SJSA1 (cell line): ENCODE measurements around the gene GLDC. TPM values are rescaled to one million over a fixed set of nuclear protein-coding genes. Genes with fewer than 3 reads are reported as not detected.

Source experiments
- DNase-seq, 2 experiments: peaks; one replicate each; pipeline ENCODE4 v3.0.0-alpha.2; 2015 to 2020; ENCODE audit warnings: low spot score in 2 of 2, low read depth in 1 of 2
- H3K27ac ChIP-seq: fragments of 250-450 bp; sonication (Bioruptor Pico); 2 replicates; pipeline ENCODE4 v1.5.1; 2020; ENCODE audit warnings: mild to moderate bottlenecking, moderate library complexity
- H3K27me3 ChIP-seq: fragments of 250-450 bp; sonication (Bioruptor Pico); replicated peaks from 2 replicates; pipeline ENCODE4 v1.5.1; 2020; ENCODE audit warnings: mild to moderate bottlenecking, moderate library complexity
- H3K36me3 ChIP-seq: fragments of 250-450 bp; sonication (Bioruptor Pico); 2 replicates; pipeline ENCODE4 v1.5.1; 2020; ENCODE audit warnings: mild to moderate bottlenecking
- H3K4me1 ChIP-seq: fragments of 250-450 bp; sonication (Bioruptor Pico); replicated peaks from 2 replicates; pipeline ENCODE4 v1.6.1; 2021; ENCODE audit warnings: mild to moderate bottlenecking
- H3K4me3 ChIP-seq: fragments of 250-450 bp; sonication (Bioruptor Pico); 2 replicates; pipeline ENCODE4 v1.5.1; 2020; ENCODE audit warnings: mild to moderate bottlenecking
- H3K9me3 ChIP-seq: fragments of 250-450 bp; sonication (Bioruptor Pico); replicated peaks from 2 replicates; pipeline ENCODE4 v1.5.1; 2020; ENCODE audit warnings: mild to moderate bottlenecking
- total RNA-seq: library from RNA; depleted of rRNA; stranded (reverse); fragments of >200 nt; shearing (Covaris generic); gene quantifications from 2 replicates; pipeline ENCODE4 v1.2.3, GENCODE V29; 2014

Gene GLDC
- total RNA-seq, 1 experiment from 2014 or later = 0.18 TPM

GRCh38 chr9:6590772-6591384 lies 54.7 kb downstream of the GLDC start:
- H3K36me3 ChIP-seq = no peaks in the 10 kb centered on the region
- H3K27me3 ChIP-seq = no peaks in the 10 kb centered on the region
- no peaks in the 10 kb centered on the region for H3K9me3 ChIP-seq
- no peak for DNase-seq
- no peak overlapping the region for H3K27ac ChIP-seq
- H3K4me1 ChIP-seq = no peaks in the 10 kb centered on the region
- H3K4me3 ChIP-seq = no peak overlapping the region

GRCh38 chr9:6590334-6590733 lies 55.2 kb downstream of the GLDC start:
- H3K4me3 ChIP-seq = no peak overlapping the region
- H3K4me1 ChIP-seq = no peaks in the 10 kb centered on the region
- H3K27me3 ChIP-seq = no peaks in the 10 kb centered on the region
- H3K9me3 ChIP-seq = no peaks in the 10 kb centered on the region
- no peak overlapping the region for H3K27ac ChIP-seq
- no peak for DNase-seq
- no peaks in the 10 kb centered on the region for H3K36me3 ChIP-seq

GRCh38 chr9:6584881-6585597 lies 60.5 kb downstream of the GLDC start:
- no peak overlapping the region for H3K4me3 ChIP-seq
- H3K9me3 ChIP-seq = no peaks in the 10 kb centered on the region
- H3K27me3 ChIP-seq = no peaks in the 10 kb centered on the region
- DNase-seq = peak in 1 of 2 experiments; percentile 2
- H3K36me3 ChIP-seq = no peaks in the 10 kb centered on the region
- H3K4me1 ChIP-seq = no peaks in the 10 kb centered on the region
- H3K27ac ChIP-seq = no peak overlapping the region

GRCh38 chr9:6581253-6581652 lies 64.3 kb downstream of the GLDC start:
- no peak overlapping the region for H3K4me3 ChIP-seq
- no peaks in the 10 kb centered on the region for H3K4me1 ChIP-seq
- H3K27me3 ChIP-seq = no peaks in the 10 kb centered on the region
- DNase-seq = no peak
- no peaks in the 10 kb centered on the region for H3K9me3 ChIP-seq
- no peaks in the 10 kb centered on the region for H3K36me3 ChIP-seq
- H3K27ac ChIP-seq = no peak overlapping the region

- Histone ChIP-seq H3K27me3 (no peaks in the 10 kb centered on the region), H3K36me3 (no peaks in the 10 kb centered on the region), H3K4me1 (no peaks in the 10 kb centered on the region), H3K27ac (no peak overlapping the region), H3K4me3 (no peak overlapping the region), H3K9me3 (no peaks in the 10 kb centered on the region)
- DNase-seq = no peak
Measured at GRCh38 chr9:6579613-6580012, 65.9 kb downstream of the GLDC start.

GRCh38 chr9:6576987-6577386 lies 68.5 kb downstream of the GLDC start:
- no peak overlapping the region for H3K4me3 ChIP-seq
- DNase-seq = no peak
- no peaks in the 10 kb centered on the region for H3K36me3 ChIP-seq
- H3K9me3 ChIP-seq = no peaks in the 10 kb centered on the region
- no peak overlapping the region for H3K27ac ChIP-seq
- H3K27me3 ChIP-seq = no peaks in the 10 kb centered on the region
- no peaks in the 10 kb centered on the region for H3K4me1 ChIP-seq

GRCh38 chr9:6575324-6576034 lies 70.0 kb downstream of the GLDC start:
- no peaks in the 10 kb centered on the region for H3K27me3 ChIP-seq
- no peak for DNase-seq
- H3K4me1 ChIP-seq = no peaks in the 10 kb centered on the region
- no peaks in the 10 kb centered on the region for H3K9me3 ChIP-seq
- no peaks in the 10 kb centered on the region for H3K36me3 ChIP-seq
- no peak overlapping the region for H3K27ac ChIP-seq
- H3K4me3 ChIP-seq = no peak overlapping the region

- H3K27ac ChIP-seq = peak overlapping the region; percentile 96
- H3K4me3 ChIP-seq = no peak overlapping the region
- H3K9me3 ChIP-seq = no peaks in the 10 kb centered on the region
- DNase-seq = peak in 1 of 2 experiments; percentile 74
- H3K27me3 ChIP-seq = no peaks in the 10 kb centered on the region
- H3K36me3 ChIP-seq = no peaks in the 10 kb centered on the region
- peaks cover 23% of the 10 kb centered on the region for H3K4me1 ChIP-seq
Measured at GRCh38 chr9:6567140-6567591, 78.4 kb downstream of the GLDC start.

- peaks cover 23% of the 10 kb centered on the region for H3K4me1 ChIP-seq
- peak overlapping the region; percentile 96 for H3K27ac ChIP-seq
- peak; percentile 76 to 81 for DNase-seq
- H3K36me3 ChIP-seq = no peaks in the 10 kb centered on the region
- H3K9me3 ChIP-seq = no peaks in the 10 kb centered on the region
- no peak overlapping the region for H3K4me3 ChIP-seq
- H3K27me3 ChIP-seq = no peaks in the 10 kb centered on the region
Measured at GRCh38 chr9:6566409-6567139, 79.0 kb downstream of the GLDC start.

GRCh38 chr9:6565312-6565711 lies 80.2 kb downstream of the GLDC start:
- Histone ChIP-seq H3K27me3 (no peaks in the 10 kb centered on the region), H3K4me3 (no peak overlapping the region), H3K36me3 (no peaks in the 10 kb centered on the region), H3K4me1 (peaks cover 23% of the 10 kb centered on the region), H3K9me3 (no peaks in the 10 kb centered on the region), H3K27ac (no peak overlapping the region)
- no peak for DNase-seq

GRCh38 chr9:6564868-6565267 lies 80.7 kb downstream of the GLDC start:
- Histone ChIP-seq H3K27ac (no peak overlapping the region), H3K36me3 (no peaks in the 10 kb centered on the region), H3K4me1 (peaks cover 23% of the 10 kb centered on the region), H3K4me3 (no peak overlapping the region), H3K9me3 (no peaks in the 10 kb centered on the region), H3K27me3 (no peaks in the 10 kb centered on the region)
- no peak for DNase-seq

GRCh38 chr9:6564360-6564759 lies 81.2 kb downstream of the GLDC start:
- Histone ChIP-seq H3K27me3 (no peaks in the 10 kb centered on the region), H3K4me3 (no peak overlapping the region), H3K27ac (no peak overlapping the region), H3K4me1 (peaks cover 23% of the 10 kb centered on the region), H3K9me3 (no peaks in the 10 kb centered on the region), H3K36me3 (no peaks in the 10 kb centered on the region)
- no peak for DNase-seq

GRCh38 chr9:6562871-6563430 lies 82.6 kb downstream of the GLDC start:
- Histone ChIP-seq H3K36me3 (no peaks in the 10 kb centered on the region), H3K4me3 (no peak overlapping the region), H3K27ac (no peak overlapping the region), H3K27me3 (no peaks in the 10 kb centered on the region), H3K4me1 (peaks cover 22% of the 10 kb centered on the region), H3K9me3 (no peaks in the 10 kb centered on the region)
- DNase-seq = no peak
